SJCRH30 (cell line): ENCODE results near the gene PRSS8. TPM values are rescaled to one million over a fixed set of nuclear protein-coding genes. Genes with fewer than 3 reads are reported as not detected.
A peak's percentile ranks its signal among the peaks of the same experiment; 100 is the strongest.

ENCODE experiments used
- DNase-seq, 2 experiments: peaks; one replicate each; pipeline ENCODE4 v3.0.0-alpha.2; 2015 to 2020
- H3K27ac ChIP-seq: fragments of 250-450 bp; sonication (Bioruptor Pico); 2 replicates; pipeline ENCODE4 v1.5.1; 2020; ENCODE audit warnings: mild to moderate bottlenecking, moderate library complexity
- H3K27me3 ChIP-seq: fragments of 250-450 bp; sonication (Bioruptor Pico); 2 replicates; pipeline ENCODE4 v1.5.1; 2020; ENCODE audit warnings: mild to moderate bottlenecking, moderate library complexity
- H3K36me3 ChIP-seq: fragments of 250-450 bp; sonication (Bioruptor Pico); 2 replicates; pipeline ENCODE4 v1.5.1; 2020; ENCODE audit warnings: mild to moderate bottlenecking, moderate library complexity
- H3K4me1 ChIP-seq: fragments of 250-450 bp; sonication (Bioruptor Pico); 2 replicates; pipeline ENCODE4 v1.5.1; 2020; ENCODE audit warnings: mild to moderate bottlenecking, moderate library complexity
- H3K4me3 ChIP-seq: fragments of 250-450 bp; sonication (Bioruptor Pico); 2 replicates; pipeline ENCODE4 v1.5.1; 2020; ENCODE audit warnings: mild to moderate bottlenecking, moderate library complexity
- H3K9me3 ChIP-seq: fragments of 250-450 bp; sonication (Bioruptor Pico); replicated peaks from 2 replicates; pipeline ENCODE4 v1.5.1; 2020; ENCODE audit warnings: mild to moderate bottlenecking, moderate library complexity
- total RNA-seq: library from RNA; depleted of rRNA; stranded (reverse); fragments of >200 nt; shearing (Covaris generic); gene quantifications from 2 replicates; pipeline ENCODE4 v1.2.3, GENCODE V29; 2014; rRNA removed

The PRSS8 gene
- total RNA-seq, 1 experiment from 2014 or later: not detected

- Histone ChIP-seq H3K4me1 (peaks cover 49% of the 10 kb centered on the region), H3K4me3 (no peak overlapping the region), H3K36me3 (peaks cover 15% of the 10 kb centered on the region), H3K27me3 (no peaks in the 10 kb centered on the region), H3K9me3 (no peaks in the 10 kb centered on the region), H3K27ac (no peak overlapping the region)
- no peak for DNase-seq
Observed at GRCh38 chr16:31087481-31087880, 48.0 kb downstream of the PRSS8 start.

GRCh38 chr16:31086629-31086906, 49.0 kb downstream of the PRSS8 start:
- no peaks in the 10 kb centered on the region for H3K9me3 ChIP-seq
- no peak for DNase-seq
- peak overlapping the region; percentile 76 for H3K27ac ChIP-seq
- peaks cover 49% of the 10 kb centered on the region for H3K4me1 ChIP-seq
- peak overlapping the region; percentile 33; the same call in 1 of the 2 replicates for H3K4me3 ChIP-seq
- peaks cover 14% of the 10 kb centered on the region for H3K36me3 ChIP-seq
- H3K27me3 ChIP-seq: no peaks in the 10 kb centered on the region

DNA sequence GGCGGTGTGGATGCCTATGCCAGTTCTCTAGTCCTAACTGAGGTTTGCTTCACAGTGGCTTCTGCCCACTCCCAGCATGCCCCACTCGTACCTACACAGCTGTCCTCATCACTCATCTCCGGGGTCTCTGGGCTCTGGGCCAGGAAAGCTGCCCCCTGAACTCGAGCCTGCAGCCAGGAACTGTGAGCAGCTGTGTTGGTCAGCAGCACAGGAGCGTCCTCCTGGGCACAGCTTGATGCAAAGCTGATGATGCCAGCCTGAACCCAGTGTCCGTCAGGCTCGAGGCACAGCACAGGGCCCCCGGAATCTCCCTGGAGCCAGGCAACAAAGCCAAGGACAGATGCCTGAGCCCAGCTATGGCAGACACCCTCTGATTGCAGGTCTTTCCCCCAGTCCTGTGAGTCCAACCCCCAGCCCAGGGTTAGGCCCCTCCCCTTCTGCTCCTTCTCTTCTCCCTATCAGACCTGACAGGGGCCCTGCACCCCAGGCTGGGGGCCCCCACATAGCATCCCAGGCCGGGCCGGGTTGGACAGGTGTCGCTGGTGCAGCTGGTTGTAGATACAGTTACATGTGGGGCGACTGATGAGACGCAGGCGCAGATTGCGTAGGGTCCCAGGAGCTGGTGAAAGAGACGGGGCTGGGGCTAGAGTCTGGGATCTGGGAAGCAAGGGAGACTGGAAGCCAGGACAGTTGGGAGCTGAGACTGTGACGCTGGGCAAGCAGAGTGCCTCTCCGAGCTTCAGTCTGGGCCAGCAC, 49.5 kb downstream of the PRSS8 start:
- Histone ChIP-seq H3K27ac (peak overlapping the region; percentile 76), H3K4me3 (peak overlapping the region; percentile 33), H3K9me3 (no peaks in the 10 kb centered on the region), H3K27me3 (no peaks in the 10 kb centered on the region), H3K36me3 (peaks cover 11% of the 10 kb centered on the region), H3K4me1 (peaks cover 49% of the 10 kb centered on the region)
- peak; percentile 94 to 96 for DNase-seq

DNA sequence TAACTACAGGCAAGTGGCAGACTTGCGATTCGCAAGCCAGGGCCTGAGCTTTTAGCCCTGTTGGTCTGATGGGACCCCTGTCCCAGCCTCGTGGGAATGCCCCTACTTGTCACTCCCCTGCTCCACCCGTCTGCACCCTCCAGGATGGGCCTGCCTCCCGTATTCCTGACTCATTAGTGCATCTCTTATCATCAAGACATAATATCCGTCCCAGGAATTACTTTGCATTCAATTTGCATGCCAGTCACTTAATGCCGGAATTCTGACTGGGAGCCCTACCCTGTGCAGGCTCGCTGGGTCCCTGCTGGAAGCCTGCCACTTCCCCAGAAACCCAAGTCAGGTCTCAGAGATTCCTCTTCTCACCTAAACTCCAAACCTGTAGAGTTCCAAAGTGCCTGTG, 50.1 kb downstream of the PRSS8 start:
- DNase-seq: no peak
- Histone ChIP-seq H3K9me3 (no peaks in the 10 kb centered on the region), H3K4me3 (peak overlapping the region; percentile 33), H3K36me3 (peaks cover 11% of the 10 kb centered on the region), H3K4me1 (peaks cover 49% of the 10 kb centered on the region), H3K27me3 (no peaks in the 10 kb centered on the region), H3K27ac (peak overlapping the region; percentile 76)

- no peaks in the 10 kb centered on the region for H3K27me3 ChIP-seq
- H3K9me3 ChIP-seq: no peaks in the 10 kb centered on the region
- H3K4me3 ChIP-seq: peak overlapping the region; percentile 33
- DNase-seq: peak; percentile 78 to 80
- peak overlapping the region; percentile 76 for H3K27ac ChIP-seq
- H3K4me1 ChIP-seq: peaks cover 49% of the 10 kb centered on the region
- H3K36me3 ChIP-seq: peaks cover 18% of the 10 kb centered on the region
Observed at GRCh38 chr16:31084584-31085302, 50.8 kb downstream of the PRSS8 start.

DNA sequence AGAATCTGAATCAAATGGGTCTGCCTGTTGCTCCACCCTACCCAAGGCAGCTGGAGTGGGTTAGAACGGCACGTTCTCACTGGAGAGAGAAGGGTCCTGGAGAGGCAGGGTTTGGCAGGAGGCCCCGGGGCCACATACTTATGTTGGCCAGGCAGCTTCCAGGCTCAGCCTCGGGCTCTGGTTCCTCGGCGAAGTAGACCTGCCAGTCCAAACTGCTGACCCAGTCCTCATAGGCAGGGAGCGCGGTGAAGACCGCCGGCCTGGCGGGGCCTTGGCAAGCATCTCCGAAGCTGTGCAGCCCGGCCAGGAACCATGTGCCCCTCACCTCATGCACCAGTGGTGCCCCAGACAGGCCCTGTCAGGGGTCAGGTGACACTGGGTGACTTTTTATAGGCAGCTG, 51.5 kb downstream of the PRSS8 start:
- Histone ChIP-seq H3K9me3 (no peaks in the 10 kb centered on the region), H3K27me3 (no peaks in the 10 kb centered on the region), H3K27ac (no peak overlapping the region), H3K36me3 (peaks cover 25% of the 10 kb centered on the region), H3K4me1 (peaks cover 49% of the 10 kb centered on the region), H3K4me3 (no peak overlapping the region)
- DNase-seq: no peak

DNA sequence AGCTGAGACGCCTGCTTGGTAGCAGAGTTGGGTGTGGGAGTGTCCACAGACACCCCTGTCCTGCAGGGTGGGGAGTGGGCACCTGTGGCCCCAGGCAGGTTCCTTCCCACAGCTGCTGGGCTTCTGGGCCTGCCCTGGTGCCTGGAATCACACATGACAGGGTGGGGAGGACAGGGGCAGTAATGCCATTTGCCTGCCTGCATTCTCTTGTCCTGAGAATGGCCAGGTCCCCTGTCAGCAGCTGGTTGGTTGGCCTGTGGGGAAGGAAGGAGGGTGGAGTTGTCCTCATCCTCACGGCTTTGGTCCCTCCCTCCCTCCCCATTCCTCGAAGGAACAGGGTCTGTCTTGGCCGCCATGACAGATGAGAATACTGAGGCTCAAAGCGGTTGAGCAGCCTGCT, 52.0 kb downstream of the PRSS8 start:
- Histone ChIP-seq H3K36me3 (peaks cover 30% of the 10 kb centered on the region), H3K9me3 (no peaks in the 10 kb centered on the region), H3K27me3 (no peaks in the 10 kb centered on the region), H3K4me3 (no peak overlapping the region), H3K27ac (no peak overlapping the region), H3K4me1 (peaks cover 45% of the 10 kb centered on the region)
- no peak for DNase-seq

DNA sequence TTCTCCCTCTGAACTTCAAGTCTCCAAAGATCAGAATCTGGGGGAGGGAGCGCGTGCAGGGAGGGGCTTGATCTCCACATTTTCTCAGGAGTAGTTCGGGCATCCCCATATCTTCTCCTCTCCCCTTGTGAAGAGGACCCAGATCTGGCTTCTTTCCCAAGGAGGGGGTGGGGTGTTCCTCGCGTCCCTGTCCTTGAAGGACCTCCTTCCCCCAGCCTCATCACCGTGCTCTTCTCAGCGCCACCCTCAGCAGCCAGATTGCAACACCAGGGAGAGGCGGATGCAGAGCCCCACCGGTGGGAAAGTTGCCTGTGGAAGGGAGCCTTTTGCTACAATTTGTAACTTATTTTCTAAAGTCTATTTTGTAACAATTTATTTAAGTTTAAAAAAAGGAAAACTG, 52.4 kb downstream of the PRSS8 start:
- Histone ChIP-seq H3K4me1 (peaks cover 41% of the 10 kb centered on the region), H3K4me3 (no peak overlapping the region), H3K36me3 (peaks cover 34% of the 10 kb centered on the region), H3K9me3 (no peaks in the 10 kb centered on the region), H3K27ac (no peak overlapping the region), H3K27me3 (no peaks in the 10 kb centered on the region)
- DNase-seq: no peak

DNA sequence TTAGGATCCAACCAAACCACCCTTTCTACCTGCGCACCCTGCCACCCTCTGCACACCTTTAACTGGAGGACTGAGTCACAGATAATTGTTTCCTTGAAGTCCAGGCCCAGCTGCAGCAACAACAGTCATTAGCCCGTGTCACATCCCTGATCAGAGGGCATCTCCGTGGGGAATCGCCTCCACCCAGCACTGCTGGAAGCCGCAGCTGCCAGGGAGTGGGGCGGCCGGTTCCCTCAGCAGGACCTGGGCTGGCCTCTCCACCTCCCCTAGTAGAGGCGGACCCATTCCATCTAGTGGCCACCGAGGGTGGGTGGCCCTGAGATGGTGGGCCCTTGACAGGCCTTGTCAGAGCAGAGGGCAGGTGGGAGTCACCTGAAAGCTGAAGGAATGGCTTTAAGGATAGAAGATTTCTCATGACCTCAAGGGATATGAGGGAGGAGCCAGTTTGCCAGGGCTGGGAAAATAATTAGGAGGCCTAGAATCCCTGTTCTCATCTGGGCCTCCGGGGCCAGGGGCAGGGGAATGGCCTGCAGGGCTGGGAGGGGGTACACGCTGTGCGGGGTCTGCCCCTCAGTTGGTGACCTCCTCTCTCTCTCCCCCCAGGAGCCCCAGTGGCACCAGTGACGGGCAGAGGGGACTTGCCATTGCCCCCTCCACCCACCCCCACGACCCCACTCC, 53.0 kb downstream of the PRSS8 start:
- Histone ChIP-seq H3K9me3 (no peaks in the 10 kb centered on the region), H3K27me3 (no peaks in the 10 kb centered on the region), H3K4me3 (no peak overlapping the region), H3K27ac (no peak overlapping the region), H3K36me3 (peaks cover 40% of the 10 kb centered on the region), H3K4me1 (peaks cover 36% of the 10 kb centered on the region)
- no peak for DNase-seq

Other genes with a start within 250 kb of the PRSS8 start
- gene BCL7C, start 241.7 kb downstream of the PRSS8 start, total RNA-seq: 28.1 and 30.3 TPM in 2 replicates
- gene CTF1, start 239.1 kb downstream of the PRSS8 start, total RNA-seq: 1.3 and 1.4 TPM in 2 replicates
- gene FBXL19, start 212.2 kb downstream of the PRSS8 start, total RNA-seq: 14.2 and 14.4 TPM in 2 replicates
- gene ORAI3, start 186.7 kb downstream of the PRSS8 start, total RNA-seq: 4.0 and 7.0 TPM in 2 replicates
- 8.9 TPM in 2 replicates for gene SETD1A, start 178.0 kb downstream of the PRSS8 start, total RNA-seq
- gene HSD3B7, start 150.5 kb downstream of the PRSS8 start, total RNA-seq: 2.6 and 3.4 TPM in 2 replicates
- gene STX1B, start 125.1 kb downstream of the PRSS8 start, total RNA-seq: 0.94 and 1.4 TPM in 2 replicates
- gene STX4, start 102.2 kb downstream of the PRSS8 start, total RNA-seq: 22.6 and 23.9 TPM in 2 replicates
- gene ZNF668, start 61.5 kb downstream of the PRSS8 start, total RNA-seq: 21.5 and 21.8 TPM in 2 replicates
- gene ZNF646, start 61.3 kb downstream of the PRSS8 start, total RNA-seq: 20.3 and 26.4 TPM in 2 replicates
- 2.8 and 4.3 TPM in 2 replicates for gene PRSS53, start 46.8 kb downstream of the PRSS8 start, total RNA-seq
- gene VKORC1, start 40.9 kb downstream of the PRSS8 start, total RNA-seq: 145 and 149 TPM in 2 replicates
- gene BCKDK, start 27.3 kb downstream of the PRSS8 start, total RNA-seq: 31.2 and 31.8 TPM in 2 replicates
- gene KAT8, start 18.1 kb downstream of the PRSS8 start, total RNA-seq: 38.0 and 42.6 TPM in 2 replicates
- 0.43 and 0.51 TPM in 2 replicates for gene PRSS36, start 14.3 kb upstream of the PRSS8 start, total RNA-seq
- 92.1 and 111 TPM in 2 replicates for gene FUS, start 44.4 kb upstream of the PRSS8 start, total RNA-seq
- not detected in 2 replicates for gene PYCARD, start 67.0 kb upstream of the PRSS8 start, total RNA-seq
- 32.5 and 33.7 TPM in 2 replicates for gene TRIM72, start 78.4 kb upstream of the PRSS8 start, total RNA-seq
- not detected in 2 replicates for gene PYDC1, start 81.4 kb upstream of the PRSS8 start, total RNA-seq
- not detected in 2 replicates for gene ITGAM, start 124.2 kb upstream of the PRSS8 start, total RNA-seq
- not detected in 2 replicates for gene ITGAX, start 219.4 kb upstream of the PRSS8 start, total RNA-seq